Measurements from ENCODE around the gene ZBTB9.
"Not testable (repeated sequence)": the region's sequence is repeated elsewhere in the genome, so short reads cannot be mapped to it uniquely, and the experiment has no call there.

ZBTB9 gene

DNA sequence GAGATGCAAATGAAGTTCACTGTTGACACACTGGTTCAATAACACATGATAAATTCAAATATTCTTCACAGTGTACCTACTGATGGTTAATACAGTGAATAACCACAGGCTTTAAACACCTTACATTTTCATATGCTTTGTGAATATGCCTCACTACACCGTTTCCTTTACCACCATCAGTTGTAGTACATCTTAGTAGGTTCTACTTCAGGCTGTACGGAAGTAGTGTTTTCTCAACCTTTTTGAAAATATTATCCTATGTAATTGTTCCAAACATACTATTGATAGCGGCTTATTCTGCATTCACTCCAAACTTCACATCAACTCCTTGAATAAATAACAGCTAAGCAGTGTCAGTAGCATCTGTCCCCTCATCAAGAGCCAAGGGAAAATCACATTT, 15.3 kb downstream of the ZBTB9 start:
- no peak for DNase-seq

GRCh38 chr6:33477864-33478263, 23.5 kb downstream of the ZBTB9 start:
- no peak for DNase-seq

DNA sequence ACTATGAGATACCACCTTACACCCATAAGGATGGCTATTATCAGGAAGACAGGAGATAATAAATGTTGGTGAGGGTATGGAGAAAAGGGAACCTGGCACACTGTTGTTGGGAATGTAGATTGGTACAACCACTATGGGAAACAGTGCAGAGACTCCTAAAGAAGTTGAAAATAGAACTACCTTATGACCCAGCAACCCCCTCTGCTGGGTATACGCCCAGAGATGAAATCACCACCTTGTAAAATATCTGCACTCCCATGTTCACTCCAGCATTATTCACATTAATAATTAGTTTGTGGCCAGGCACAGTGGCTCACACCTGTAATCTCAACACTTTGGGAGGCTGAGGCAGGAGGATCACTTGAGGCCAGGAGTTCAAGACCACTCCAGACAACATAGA, 26.8 kb downstream of the ZBTB9 start:
- DNase-seq: no peak

DNA sequence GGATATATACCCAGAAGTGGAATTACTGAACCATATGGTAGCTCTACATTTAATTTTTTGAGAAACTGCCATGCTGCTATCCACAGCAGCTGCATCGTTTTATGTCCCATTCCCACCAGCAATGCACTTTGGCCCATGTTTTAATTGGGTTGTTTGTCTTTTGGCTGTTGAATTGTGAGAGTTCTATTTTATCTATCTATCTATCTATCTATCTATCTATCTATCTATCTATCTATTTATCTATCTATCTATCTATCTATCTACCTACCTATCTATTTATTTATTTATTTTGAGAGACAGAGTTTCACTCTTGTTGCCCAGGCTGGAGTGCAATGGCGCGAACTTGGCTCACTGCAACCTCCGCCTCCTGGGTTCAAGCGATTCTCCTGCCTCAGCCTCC, 28.2 kb downstream of the ZBTB9 start:
- DNase-seq: not testable (repeated sequence)

GRCh38 chr6:33483678-33484077, 29.3 kb downstream of the ZBTB9 start:
- DNase-seq: no peak

- not testable (repeated sequence) for DNase-seq
Observed at GRCh38 chr6:33484673-33485262, 30.4 kb downstream of the ZBTB9 start.

- not testable (repeated sequence) for DNase-seq
Observed at GRCh38 chr6:33485680-33486079, 31.3 kb downstream of the ZBTB9 start.

GRCh38 chr6:33488339-33488738, 34.0 kb downstream of the ZBTB9 start:
- DNase-seq: no peak

GRCh38 chr6:33490198-33490597, 35.8 kb downstream of the ZBTB9 start:
- peak; percentile 19 for DNase-seq

DNA sequence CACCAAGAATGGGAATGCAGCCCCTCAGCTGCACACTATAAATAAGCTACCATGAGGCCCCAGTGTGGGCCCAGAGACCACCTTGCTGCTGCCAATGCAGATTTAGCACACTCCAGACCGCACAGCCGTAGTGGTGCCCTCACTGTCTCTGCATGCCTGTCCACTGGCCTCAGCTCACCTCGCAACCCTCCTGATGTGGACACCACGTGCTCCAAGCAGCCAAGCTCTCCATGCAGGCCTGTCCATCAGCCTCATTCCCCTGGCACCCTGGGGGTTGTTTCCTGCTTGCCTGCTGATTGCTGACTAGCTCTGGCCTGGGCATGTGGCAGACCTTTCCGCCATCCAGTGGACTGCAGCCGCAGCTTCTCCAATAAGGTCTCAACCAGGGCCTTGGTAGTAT, 36.2 kb downstream of the ZBTB9 start:
- no peak for DNase-seq

- no peak for DNase-seq
Observed at GRCh38 chr6:33492093-33492492, 37.7 kb downstream of the ZBTB9 start.

GRCh38 chr6:33497157-33497556, 42.8 kb downstream of the ZBTB9 start:
- DNase-seq: no peak

DNA sequence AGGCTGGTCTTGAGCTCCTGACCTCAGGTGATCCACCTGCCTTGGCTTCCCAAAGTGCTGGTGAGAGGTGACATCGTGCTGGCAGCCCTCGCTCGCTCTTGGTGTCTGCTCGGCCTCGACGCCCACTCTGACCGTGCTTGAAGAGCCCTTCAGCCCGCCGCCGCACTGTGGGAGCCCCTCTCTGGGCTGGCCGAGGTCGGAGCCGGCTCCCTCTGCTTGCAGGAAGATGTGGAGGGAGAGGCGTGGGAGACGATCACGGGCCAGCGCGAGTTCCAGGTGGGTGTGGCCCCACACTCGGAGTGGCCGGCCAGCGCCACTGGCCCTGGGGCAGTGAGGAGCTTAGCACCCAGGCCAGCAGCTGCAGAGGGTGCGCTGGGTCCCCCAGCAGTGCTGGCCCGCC, 48.1 kb downstream of the ZBTB9 start:
- no peak for DNase-seq

GRCh38 chr6:33504486-33504885, 50.1 kb downstream of the ZBTB9 start:
- no peak for DNase-seq

DNA sequence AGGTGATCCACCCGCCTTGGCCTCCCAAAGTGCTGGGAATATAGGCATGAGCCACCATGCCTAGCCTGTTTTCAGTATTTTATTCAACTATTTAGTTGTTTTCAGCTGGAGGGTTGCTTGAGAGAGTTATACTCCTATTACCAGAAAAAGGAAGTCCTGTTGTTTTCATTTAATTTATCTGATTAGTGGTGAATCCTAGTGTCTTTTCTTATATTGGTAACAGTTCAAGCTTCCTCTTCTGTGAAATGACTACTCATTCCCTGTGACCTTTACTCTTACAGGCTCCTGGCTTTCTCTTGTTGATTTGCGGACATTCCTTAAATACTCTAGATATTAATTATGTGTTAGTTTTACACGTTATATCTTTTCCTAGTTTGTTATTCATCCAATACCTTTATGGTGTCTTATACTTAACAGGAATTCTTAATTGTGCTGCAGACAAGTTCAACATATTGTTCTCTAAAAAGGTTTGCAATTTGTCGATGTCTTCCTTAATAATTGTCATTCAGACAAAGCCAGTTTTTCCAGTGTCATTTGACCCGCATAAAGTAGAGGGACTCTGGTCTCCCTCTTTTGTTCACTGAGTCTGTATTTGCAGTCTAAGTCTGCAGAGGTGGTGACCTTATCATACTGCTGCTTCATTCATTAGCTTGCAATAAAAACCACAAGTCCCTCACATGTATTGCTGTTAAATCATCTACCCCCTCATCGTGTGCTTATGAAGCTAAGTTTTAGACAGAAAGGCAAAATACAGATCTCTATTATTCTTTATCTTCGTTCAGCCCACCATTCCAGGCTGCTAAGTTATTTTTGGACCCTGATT, 51.4 kb downstream of the ZBTB9 start:
- DNase-seq: no peak

Measured in NCI-H2171 treated with DMSO at 0.1 percent for 48 hours (cell line).